GM12874 (cell line): ENCODE measurements around the gene HS3ST3A1.

Experiments
- CTCF ChIP-seq: IDR thresholded peaks from 2 replicates; pipeline ENCODE4 v1.5.1; 2011; ENCODE audit warnings: low read depth, mild to moderate bottlenecking, control low read depth, low read length, moderate library complexity; ENCODE audit not compliant: insufficient read depth

Gene HS3ST3A1

GRCh38 chr17:13593021-13593751, 8.5 kb downstream of the HS3ST3A1 start:
- TF ChIP-seq CTCF, result no peak

GRCh38 chr17:13592427-13592826, 9.3 kb downstream of the HS3ST3A1 start:
- no peak for TF ChIP-seq CTCF

- no peak for TF ChIP-seq CTCF
Observed at GRCh38 chr17:13590441-13590840, 11.3 kb downstream of the HS3ST3A1 start.

- no peak for TF ChIP-seq CTCF
Observed at GRCh38 chr17:13589658-13590057, 12.1 kb downstream of the HS3ST3A1 start.

- TF ChIP-seq CTCF, result no peak
Observed at GRCh38 chr17:13587487-13588338, 14.0 kb downstream of the HS3ST3A1 start.

- no peak for TF ChIP-seq CTCF
Observed at GRCh38 chr17:13584701-13585080, 17.0 kb downstream of the HS3ST3A1 start.

- no peak for TF ChIP-seq CTCF
Observed at GRCh38 chr17:13583996-13584700, 17.6 kb downstream of the HS3ST3A1 start.
